ENCODE measurements around the gene ISG20.

- TF ChIP-seq EZH2 (IDR thresholded peaks at IDR 0.05; ENCODE audit: low read length), result no peak
- no peak for TF ChIP-seq CTCF (optimal IDR thresholded peaks at IDR 0.05 in 1 of 3, IDR thresholded peaks at IDR 0.05 in 1 of 3, conservative IDR thresholded peaks at IDR 0.05 in 1 of 3; ENCODE audit: extremely low read depth in 1 of 3, insufficient read depth in 2 of 3, low read length in 3 of 3)
Observed at GRCh38 chr15:88616240-88616639, 22.6 kb upstream of the ISG20 start.

Data from keratinocyte (primary cell).